ENCODE results near the gene TNKS1BP1.

GRCh38 chr11:57263351-57263750, 61.4 kb downstream of the TNKS1BP1 start:
- TF ChIP-seq CTCF (IDR thresholded peaks at IDR 0.05; ENCODE audit: low read length) (no peak), EZH2 (IDR thresholded peaks at IDR 0.05; ENCODE audit: borderline replicate concordance, low read length) (no peak)

Data from OCI-LY1 (cell line).